SK-N-SH treated with all-trans-retinoic acid at 6 μM for 48 hours (cell line): Measurements from ENCODE around the gene AOPEP.

ENCODE experiments used
- BACH2 ChIP-seq: fragments of 250-450 bp; sonication (Bioruptor Pico); IDR thresholded peaks from 2 replicates; pipeline ENCODE4 v1.9.0; 2021; ENCODE audit warnings: mild to moderate bottlenecking, borderline replicate concordance
- CSDC2 ChIP-seq: fragments of 250-450 bp; sonication (Bioruptor Pico); IDR thresholded peaks from 2 replicates; pipeline ENCODE4 v1.5.0; 2020; ENCODE audit warnings: mild to moderate bottlenecking, moderate library complexity
- ESRRG ChIP-seq: fragments of 250-450 bp; sonication (Bioruptor Pico); IDR thresholded peaks from 2 replicates; pipeline ENCODE4 v1.6.1; 2021; ENCODE audit warnings: mild to moderate bottlenecking
- ISL1 ChIP-seq: fragments of 250-450 bp; sonication (Bioruptor Pico); IDR thresholded peaks from 2 replicates; pipeline ENCODE4 v2.1.2; 2022; ENCODE audit warnings: mild to moderate bottlenecking, moderate library complexity
- SNAI2 ChIP-seq: fragments of 250-450 bp; sonication (Bioruptor Pico); IDR thresholded peaks from 2 replicates; pipeline ENCODE4 v1.5.0; 2020; ENCODE audit warnings: mild to moderate bottlenecking, moderate library complexity
- TOX ChIP-seq: fragments of 250-450 bp; sonication (Bioruptor Pico); IDR thresholded peaks from 2 replicates; pipeline ENCODE4 v1.8.0; 2021; ENCODE audit warnings: mild to moderate bottlenecking, moderate library complexity, borderline replicate concordance
- ZFP30 ChIP-seq: fragments of 450-650 bp; formaldehyde crosslinking; IDR thresholded peaks from 2 replicates; pipeline ENCODE4 v1.5.0; 2022; ENCODE audit warnings: mild to moderate bottlenecking, moderate library complexity
- TF ChIP-seq, protein P1 (sequence below): fragments of 250-450 bp; sonication (Bioruptor Pico); IDR thresholded peaks from 2 replicates; pipeline ENCODE4 v1.5.1; 2020; ENCODE audit warnings: low read depth, mild to moderate bottlenecking, moderate library complexity
- TF ChIP-seq, protein P2 (sequence below): fragments of 250-450 bp; sonication (Bioruptor Pico); IDR thresholded peaks from 2 replicates; pipeline ENCODE4 v1.8.0; 2021; ENCODE audit warnings: low read depth, mild to moderate bottlenecking, moderate library complexity, borderline replicate concordance
- TF ChIP-seq, protein P3 (sequence below): fragments of 250-450 bp; sonication (Bioruptor Pico); IDR thresholded peaks from 2 replicates; pipeline ENCODE4 v1.8.0; 2020; ENCODE audit warnings: mild to moderate bottlenecking, moderate library complexity, borderline replicate concordance
- TF ChIP-seq, protein P4 (sequence below): fragments of 250-450 bp; sonication (Bioruptor Pico); IDR thresholded peaks from 2 replicates; pipeline ENCODE4 v1.5.1; 2021; ENCODE audit warnings: mild to moderate bottlenecking, moderate library complexity

DNA sequence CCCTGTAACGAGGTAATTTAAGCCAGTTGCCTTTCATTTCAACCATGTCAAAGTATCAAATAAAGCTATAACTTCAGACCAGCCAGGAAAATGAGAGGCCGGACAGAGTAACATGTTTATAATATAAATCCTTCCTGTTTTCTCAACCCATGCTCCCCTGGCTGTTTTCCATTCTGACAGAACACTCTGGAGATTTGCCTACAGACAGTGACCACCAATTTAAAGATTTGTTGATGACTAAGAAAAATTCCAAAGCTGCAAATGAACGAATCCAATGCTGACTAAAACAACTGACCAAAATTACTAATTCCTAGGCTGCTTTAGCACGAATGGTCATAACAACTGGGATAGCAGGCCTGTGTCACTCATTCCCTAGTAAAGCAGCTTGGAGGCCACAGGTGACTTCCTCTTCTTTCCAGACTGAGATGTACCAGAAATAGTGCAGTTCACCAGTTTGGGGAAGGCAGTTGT is 141.4 kb downstream of the AOPEP start:
- no peak; the same call in 1 of the 2 replicates for TF ChIP-seq ZFP30
- no peak; the same call in 1 of the 2 replicates for TF ChIP-seq CSDC2 (CRISPR knock-in tag)
- TF ChIP-seq, protein P1, sequence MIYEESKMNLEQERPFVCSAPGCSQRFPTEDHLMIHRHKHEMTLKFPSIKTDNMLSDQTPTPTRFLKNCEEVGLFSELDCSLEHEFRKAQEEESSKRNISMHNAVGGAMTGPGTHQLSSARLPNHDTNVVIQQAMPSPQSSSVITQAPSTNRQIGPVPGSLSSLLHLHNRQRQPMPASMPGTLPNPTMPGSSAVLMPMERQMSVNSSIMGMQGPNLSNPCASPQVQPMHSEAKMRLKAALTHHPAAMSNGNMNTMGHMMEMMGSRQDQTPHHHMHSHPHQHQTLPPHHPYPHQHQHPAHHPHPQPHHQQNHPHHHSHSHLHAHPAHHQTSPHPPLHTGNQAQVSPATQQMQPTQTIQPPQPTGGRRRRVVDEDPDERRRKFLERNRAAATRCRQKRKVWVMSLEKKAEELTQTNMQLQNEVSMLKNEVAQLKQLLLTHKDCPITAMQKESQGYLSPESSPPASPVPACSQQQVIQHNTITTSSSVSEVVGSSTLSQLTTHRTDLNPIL (CRISPR knock-in tag), result no peak
- TF ChIP-seq, protein P2, sequence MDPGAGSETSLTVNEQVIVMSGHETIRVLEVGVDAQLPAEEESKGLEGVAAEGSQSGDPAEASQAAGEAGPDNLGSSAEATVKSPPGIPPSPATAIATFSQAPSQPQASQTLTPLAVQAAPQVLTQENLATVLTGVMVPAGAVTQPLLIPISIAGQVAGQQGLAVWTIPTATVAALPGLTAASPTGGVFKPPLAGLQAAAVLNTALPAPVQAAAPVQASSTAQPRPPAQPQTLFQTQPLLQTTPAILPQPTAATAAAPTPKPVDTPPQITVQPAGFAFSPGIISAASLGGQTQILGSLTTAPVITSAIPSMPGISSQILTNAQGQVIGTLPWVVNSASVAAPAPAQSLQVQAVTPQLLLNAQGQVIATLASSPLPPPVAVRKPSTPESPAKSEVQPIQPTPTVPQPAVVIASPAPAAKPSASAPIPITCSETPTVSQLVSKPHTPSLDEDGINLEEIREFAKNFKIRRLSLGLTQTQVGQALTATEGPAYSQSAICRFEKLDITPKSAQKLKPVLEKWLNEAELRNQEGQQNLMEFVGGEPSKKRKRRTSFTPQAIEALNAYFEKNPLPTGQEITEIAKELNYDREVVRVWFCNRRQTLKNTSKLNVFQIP (CRISPR knock-in tag), result no peak
- no peak for TF ChIP-seq ESRRG (CRISPR knock-in tag)
- TF ChIP-seq SNAI2, result no peak
- TF ChIP-seq, protein P3, sequence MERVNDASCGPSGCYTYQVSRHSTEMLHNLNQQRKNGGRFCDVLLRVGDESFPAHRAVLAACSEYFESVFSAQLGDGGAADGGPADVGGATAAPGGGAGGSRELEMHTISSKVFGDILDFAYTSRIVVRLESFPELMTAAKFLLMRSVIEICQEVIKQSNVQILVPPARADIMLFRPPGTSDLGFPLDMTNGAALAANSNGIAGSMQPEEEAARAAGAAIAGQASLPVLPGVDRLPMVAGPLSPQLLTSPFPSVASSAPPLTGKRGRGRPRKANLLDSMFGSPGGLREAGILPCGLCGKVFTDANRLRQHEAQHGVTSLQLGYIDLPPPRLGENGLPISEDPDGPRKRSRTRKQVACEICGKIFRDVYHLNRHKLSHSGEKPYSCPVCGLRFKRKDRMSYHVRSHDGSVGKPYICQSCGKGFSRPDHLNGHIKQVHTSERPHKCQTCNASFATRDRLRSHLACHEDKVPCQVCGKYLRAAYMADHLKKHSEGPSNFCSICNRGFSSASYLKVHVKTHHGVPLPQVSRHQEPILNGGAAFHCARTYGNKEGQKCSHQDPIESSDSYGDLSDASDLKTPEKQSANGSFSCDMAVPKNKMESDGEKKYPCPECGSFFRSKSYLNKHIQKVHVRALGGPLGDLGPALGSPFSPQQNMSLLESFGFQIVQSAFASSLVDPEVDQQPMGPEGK (CRISPR knock-in tag), result no peak
- TF ChIP-seq ISL1 (CRISPR knock-in tag), result peak; percentile 51; the same call in 1 of the 2 replicates
- TF ChIP-seq, protein P4, sequence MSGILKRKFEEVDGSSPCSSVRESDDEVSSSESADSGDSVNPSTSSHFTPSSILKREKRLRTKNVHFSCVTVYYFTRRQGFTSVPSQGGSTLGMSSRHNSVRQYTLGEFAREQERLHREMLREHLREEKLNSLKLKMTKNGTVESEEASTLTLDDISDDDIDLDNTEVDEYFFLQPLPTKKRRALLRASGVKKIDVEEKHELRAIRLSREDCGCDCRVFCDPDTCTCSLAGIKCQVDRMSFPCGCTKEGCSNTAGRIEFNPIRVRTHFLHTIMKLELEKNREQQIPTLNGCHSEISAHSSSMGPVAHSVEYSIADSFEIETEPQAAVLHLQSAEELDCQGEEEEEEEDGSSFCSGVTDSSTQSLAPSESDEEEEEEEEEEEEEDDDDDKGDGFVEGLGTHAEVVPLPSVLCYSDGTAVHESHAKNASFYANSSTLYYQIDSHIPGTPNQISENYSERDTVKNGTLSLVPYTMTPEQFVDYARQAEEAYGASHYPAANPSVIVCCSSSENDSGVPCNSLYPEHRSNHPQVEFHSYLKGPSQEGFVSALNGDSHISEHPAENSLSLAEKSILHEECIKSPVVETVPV (CRISPR knock-in tag), result no peak
- no peak for TF ChIP-seq TOX (CRISPR knock-in tag)
- no peak for TF ChIP-seq BACH2
